ENCODE data around the gene DPYSL5.

DPYSL5 gene

GRCh38 chr2:26900831-26901321 lies 52.9 kb downstream of the DPYSL5 start:
- H3K4me3 Mint-ChIP-seq = no peak overlapping the region
- peaks cover 2% of the 10 kb centered on the region for H3K27me3 Mint-ChIP-seq
- no peaks in the 10 kb centered on the region for H3K9me3 Mint-ChIP-seq
- no peak overlapping the region for H3K27ac Mint-ChIP-seq
- no peaks in the 10 kb centered on the region for H3K4me1 Mint-ChIP-seq
- no peaks in the 10 kb centered on the region for H3K36me3 Mint-ChIP-seq

GRCh38 chr2:26901326-26902183 lies 53.6 kb downstream of the DPYSL5 start:
- H3K4me3 Mint-ChIP-seq = no peak overlapping the region
- no peaks in the 10 kb centered on the region for H3K9me3 Mint-ChIP-seq
- H3K27ac Mint-ChIP-seq = no peak overlapping the region
- H3K27me3 Mint-ChIP-seq = peaks cover 2% of the 10 kb centered on the region
- H3K4me1 Mint-ChIP-seq = no peaks in the 10 kb centered on the region
- H3K36me3 Mint-ChIP-seq = no peaks in the 10 kb centered on the region

- no peaks in the 10 kb centered on the region for H3K4me1 Mint-ChIP-seq
- H3K9me3 Mint-ChIP-seq = no peaks in the 10 kb centered on the region
These were observed 55.7 kb downstream of the DPYSL5 start for GRCh38 chr2:26903676-26904075.

GRCh38 chr2:26904839-26905238 lies 56.9 kb downstream of the DPYSL5 start:
- Mint-ChIP-seq H3K4me1 (no peaks in the 10 kb centered on the region), H3K9me3 (no peaks in the 10 kb centered on the region), H3K36me3 (no peaks in the 10 kb centered on the region), H3K4me3 (no peak overlapping the region), H3K27me3 (peaks cover 1% of the 10 kb centered on the region), H3K27ac (no peak overlapping the region)

More at GRCh38 chr2:26903676-26904075, 55.7 kb downstream of the DPYSL5 start:
- no peak overlapping the region for H3K27ac Mint-ChIP-seq
- H3K36me3 Mint-ChIP-seq = no peaks in the 10 kb centered on the region
- H3K4me3 Mint-ChIP-seq = no peak overlapping the region
- H3K27me3 Mint-ChIP-seq = peaks cover 1% of the 10 kb centered on the region

- H3K4me1 Mint-ChIP-seq = no peaks in the 10 kb centered on the region
- no peak overlapping the region for H3K4me3 Mint-ChIP-seq
These were observed 57.6 kb downstream of the DPYSL5 start for GRCh38 chr2:26905341-26906198.

GRCh38 chr2:26907416-26907815 lies 59.5 kb downstream of the DPYSL5 start:
- H3K27ac Mint-ChIP-seq = no peak overlapping the region
- no peak overlapping the region for H3K4me3 Mint-ChIP-seq
- H3K4me1 Mint-ChIP-seq = no peaks in the 10 kb centered on the region
- no peaks in the 10 kb centered on the region for H3K9me3 Mint-ChIP-seq
- peaks cover 2% of the 10 kb centered on the region for H3K27me3 Mint-ChIP-seq
- no peaks in the 10 kb centered on the region for H3K36me3 Mint-ChIP-seq

More at GRCh38 chr2:26905341-26906198, 57.6 kb downstream of the DPYSL5 start:
- Mint-ChIP-seq H3K27me3 (peaks cover 1% of the 10 kb centered on the region), H3K36me3 (no peaks in the 10 kb centered on the region), H3K9me3 (no peaks in the 10 kb centered on the region), H3K27ac (no peak overlapping the region)

GRCh38 chr2:26910176-26910575 lies 62.2 kb downstream of the DPYSL5 start:
- no peaks in the 10 kb centered on the region for H3K36me3 Mint-ChIP-seq
- no peaks in the 10 kb centered on the region for H3K9me3 Mint-ChIP-seq
- H3K4me1 Mint-ChIP-seq = no peaks in the 10 kb centered on the region
- H3K4me3 Mint-ChIP-seq = no peak overlapping the region
- peaks cover 2% of the 10 kb centered on the region for H3K27me3 Mint-ChIP-seq
- no peak overlapping the region for H3K27ac Mint-ChIP-seq

GRCh38 chr2:26911911-26912861 lies 64.3 kb downstream of the DPYSL5 start:
- no peak overlapping the region for H3K27ac Mint-ChIP-seq
- no peak overlapping the region for H3K4me3 Mint-ChIP-seq
- H3K27me3 Mint-ChIP-seq = peaks cover 2% of the 10 kb centered on the region
- H3K36me3 Mint-ChIP-seq = no peaks in the 10 kb centered on the region
- H3K4me1 Mint-ChIP-seq = no peaks in the 10 kb centered on the region
- H3K9me3 Mint-ChIP-seq = no peaks in the 10 kb centered on the region

GRCh38 chr2:26913606-26913998 lies 65.7 kb downstream of the DPYSL5 start:
- H3K27ac Mint-ChIP-seq = no peak overlapping the region
- H3K27me3 Mint-ChIP-seq = peaks cover 1% of the 10 kb centered on the region
- no peak overlapping the region for H3K4me3 Mint-ChIP-seq
- no peaks in the 10 kb centered on the region for H3K9me3 Mint-ChIP-seq
- H3K4me1 Mint-ChIP-seq = no peaks in the 10 kb centered on the region
- H3K36me3 Mint-ChIP-seq = no peaks in the 10 kb centered on the region

- Mint-ChIP-seq H3K36me3 (no peaks in the 10 kb centered on the region), H3K9me3 (no peaks in the 10 kb centered on the region), H3K4me3 (no peak overlapping the region), H3K27me3 (peaks cover 1% of the 10 kb centered on the region), H3K27ac (no peak overlapping the region), H3K4me1 (no peaks in the 10 kb centered on the region)
These were observed 66.2 kb downstream of the DPYSL5 start for GRCh38 chr2:26913999-26914658.

GRCh38 chr2:26914659-26915310 lies 66.9 kb downstream of the DPYSL5 start:
- Mint-ChIP-seq H3K27ac (no peak overlapping the region), H3K9me3 (no peaks in the 10 kb centered on the region), H3K36me3 (no peaks in the 10 kb centered on the region), H3K4me1 (no peaks in the 10 kb centered on the region), H3K27me3 (peaks cover 1% of the 10 kb centered on the region), H3K4me3 (no peak overlapping the region)

- H3K27ac Mint-ChIP-seq = no peak overlapping the region
- no peaks in the 10 kb centered on the region for H3K36me3 Mint-ChIP-seq
- no peak overlapping the region for H3K4me3 Mint-ChIP-seq
- no peaks in the 10 kb centered on the region for H3K4me1 Mint-ChIP-seq
- H3K9me3 Mint-ChIP-seq = no peaks in the 10 kb centered on the region
- H3K27me3 Mint-ChIP-seq = peaks cover 1% of the 10 kb centered on the region
These were observed 67.4 kb downstream of the DPYSL5 start for GRCh38 chr2:26915316-26915715.

GRCh38 chr2:26916128-26916692 lies 68.3 kb downstream of the DPYSL5 start:
- Mint-ChIP-seq H3K27ac (no peak overlapping the region), H3K4me3 (no peak overlapping the region), H3K4me1 (no peaks in the 10 kb centered on the region), H3K9me3 (no peaks in the 10 kb centered on the region), H3K27me3 (peaks cover 4% of the 10 kb centered on the region), H3K36me3 (no peaks in the 10 kb centered on the region)
